Activated CD8-positive, alpha-beta memory T cell treated with anti-CD3 and anti-CD28 coated beads for 4 hours (primary cell): ENCODE measurements around the gene HTRA3.

ENCODE experiments used
- DNase-seq, 2 donors: peaks; one replicate each; pipeline ENCODE4 v3.0.0-alpha.2; 2020; ENCODE audit warnings: low read depth in 2 of 2

HTRA3 gene

DNA sequence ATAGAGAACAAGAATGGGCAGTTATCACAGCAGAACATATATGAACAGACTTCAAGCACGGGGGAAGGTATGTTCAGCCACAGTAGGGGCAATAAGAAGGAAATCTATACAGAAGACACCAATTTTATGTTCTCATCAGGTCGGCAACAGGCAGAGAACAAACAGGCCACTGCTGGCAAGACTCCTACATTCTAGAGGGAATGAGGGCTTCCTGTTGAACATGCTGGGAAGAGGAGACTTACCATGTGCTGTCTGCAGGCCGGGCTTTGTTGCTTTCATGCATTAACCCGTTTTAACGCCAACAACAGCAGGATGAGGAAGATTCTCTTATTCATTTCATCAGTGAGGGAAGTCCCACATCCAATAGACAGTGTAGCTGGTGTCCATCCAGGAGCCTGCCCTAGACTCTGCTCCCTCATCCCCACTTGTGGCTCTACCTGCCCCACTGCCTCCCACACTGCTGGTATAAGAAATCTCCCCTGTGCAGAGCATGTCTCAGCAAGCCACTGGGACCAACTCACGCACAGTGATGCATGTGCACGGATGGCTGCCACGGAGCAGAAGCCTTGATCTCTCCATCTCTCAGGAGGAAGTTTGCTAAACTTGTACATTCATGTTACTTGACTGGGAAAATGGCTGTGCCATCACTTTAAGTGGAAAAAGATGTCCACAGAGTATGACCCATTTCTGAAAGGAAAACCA lies 86.5 kb downstream of the HTRA3 start:
- DNase-seq = no peak
